RWPE1 (cell line): Measurements from ENCODE around the gene COX19.

ENCODE experiments used
- CTCF ChIA-PET: fragments of 350-600 bp; sonication (Branson Sonifier 250); formaldehyde crosslinking; extraction: SDS; loops from one replicate; lab custom pipeline; 2021; lab: Yijun Ruan, JAX
- POLR2A ChIA-PET: fragments of 400-600 bp; formaldehyde crosslinking; extraction: SDS; loops from one replicate; lab custom pipeline; 2020; ENCODE audit warnings: antibody characterized with exemption; ENCODE audit not compliant: low non-redundant PET; lab: Yijun Ruan, JAX
- DNase-seq: peaks from one replicate; pipeline ENCODE4 v3.0.0; 2012; ENCODE audit warnings: low spot score
- H3K27ac ChIP-seq: fragments of 450-650 bp; 2 replicates; pipeline ENCODE4 v1.5.1; 2017
- CTCF ChIP-seq: fragments of 450-650 bp; conservative IDR thresholded peaks from 2 replicates; pipeline ENCODE4 v1.5.1; 2017; ENCODE audit warnings: low read depth, mild to moderate bottlenecking

The COX19 gene

DNA sequence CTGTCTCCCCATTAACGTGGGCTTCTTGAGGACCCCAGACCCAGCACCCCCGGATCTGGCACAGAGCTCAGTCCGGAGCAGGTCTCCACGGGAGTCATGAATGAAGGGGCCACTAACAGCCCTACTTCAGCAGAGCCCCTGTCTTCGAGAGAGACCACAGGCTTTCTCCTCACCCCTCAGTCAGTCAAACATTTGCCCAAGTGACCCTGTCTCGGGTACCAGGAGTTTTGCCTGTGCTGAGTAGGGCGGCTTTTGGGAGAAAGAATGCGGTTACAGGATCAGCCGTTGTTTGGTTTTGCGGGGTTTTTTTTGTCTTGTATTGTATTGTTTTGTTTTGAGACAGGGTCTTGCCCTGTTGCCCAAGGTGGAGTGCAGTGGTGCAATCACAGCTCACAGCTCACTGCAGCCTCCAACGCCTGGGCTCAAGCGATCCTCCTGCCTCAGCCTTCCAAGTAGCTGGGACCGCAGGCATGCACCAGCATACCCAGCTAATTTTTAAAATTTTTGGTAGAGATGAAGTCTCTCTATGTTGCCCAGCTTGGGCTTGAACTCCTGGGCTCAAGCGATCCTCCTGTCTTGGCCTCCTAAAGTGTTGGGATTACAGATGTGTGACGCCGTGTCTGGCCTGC lies 37.4 kb downstream of the COX19 start:
- no peak for DNase-seq
- no peak for TF ChIP-seq CTCF
- ChIA-PET CTCF (interaction anchor here (0.6 kb wide), 1 partner anchor 1542 kb away, joined by 5 read pairs; no protein-coding TSS in a partner anchor), POLR2A (no interaction called here)
- H3K27ac ChIP-seq = no peak overlapping the region

DNA sequence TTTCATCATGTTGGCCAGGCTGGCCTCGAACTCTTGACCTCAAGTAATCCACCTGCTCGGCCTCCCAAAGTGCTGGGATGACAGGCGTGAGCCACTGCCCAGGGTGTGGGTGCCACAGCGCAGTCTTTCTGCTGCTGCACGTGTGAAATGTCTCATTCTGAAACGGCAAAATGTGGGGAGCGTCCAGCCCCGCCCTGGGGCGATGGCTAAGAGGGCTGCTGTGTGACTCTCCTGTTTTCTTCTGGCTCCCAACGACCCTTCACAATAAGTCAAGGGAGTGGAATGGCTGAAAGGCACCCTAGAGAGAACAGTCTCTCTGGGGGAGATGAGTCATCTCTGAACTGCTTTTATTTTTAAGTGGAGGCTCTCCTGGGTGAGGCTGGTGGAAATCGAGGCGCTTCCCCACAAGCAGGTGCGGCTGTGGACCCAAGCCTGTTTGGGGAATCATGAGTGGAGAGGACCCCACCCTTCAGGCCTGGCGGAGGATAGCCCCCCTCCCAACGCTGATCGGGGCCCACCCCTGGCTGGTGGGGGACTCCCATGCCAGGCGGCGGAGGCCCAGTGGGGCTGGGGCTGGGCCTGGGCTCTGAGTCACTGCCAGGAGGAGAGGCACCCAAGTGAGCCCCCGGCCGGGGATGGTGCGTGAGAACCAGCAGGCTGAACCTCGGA lies 38.8 kb downstream of the COX19 start:
- CTCF ChIA-PET = no interaction called here
- POLR2A ChIA-PET = no interaction called here
- TF ChIP-seq CTCF = no peak
- peak; percentile 84 for DNase-seq
- peak overlapping the region; percentile 18 for H3K27ac ChIP-seq

DNA sequence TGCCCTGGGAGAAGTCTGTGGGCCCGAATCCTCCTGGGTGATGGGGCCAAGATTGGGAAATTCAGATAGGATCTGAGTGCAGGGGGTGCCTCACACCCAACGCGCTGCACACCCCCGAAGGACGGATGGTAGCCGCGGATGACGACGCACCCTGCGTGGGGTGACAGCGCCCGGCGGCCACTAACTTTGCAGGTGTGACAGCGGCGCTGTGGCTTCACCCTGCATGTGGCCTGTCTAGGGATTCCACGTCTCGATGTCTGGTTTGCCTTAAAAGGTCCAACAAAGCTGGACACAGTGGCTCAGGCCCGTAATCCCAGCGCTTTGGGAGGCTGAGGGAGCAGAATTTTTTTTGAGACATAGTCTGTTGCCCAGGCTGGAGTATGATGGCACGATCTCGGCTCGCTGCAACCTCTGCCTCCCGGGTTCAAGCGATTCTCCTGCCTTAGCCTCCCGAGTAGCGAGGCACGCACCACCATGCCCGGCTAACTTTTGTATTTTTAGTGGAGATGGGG lies 39.4 kb downstream of the COX19 start:
- DNase-seq = no peak
- peak overlapping the region; percentile 18 for H3K27ac ChIP-seq
- ChIA-PET POLR2A (no interaction called here), CTCF (no interaction called here)
- TF ChIP-seq CTCF = no peak

- H3K27ac ChIP-seq = no peak overlapping the region
- CTCF ChIA-PET = no interaction called here
- DNase-seq = no peak
- POLR2A ChIA-PET = interaction anchor here (0.5 kb wide), 1 partner anchor 11 kb away, joined by 3 read pairs; no protein-coding TSS in a partner anchor
- TF ChIP-seq CTCF = no peak
Observed at GRCh38 chr7:935164-935873, 40.0 kb downstream of the COX19 start.

DNA sequence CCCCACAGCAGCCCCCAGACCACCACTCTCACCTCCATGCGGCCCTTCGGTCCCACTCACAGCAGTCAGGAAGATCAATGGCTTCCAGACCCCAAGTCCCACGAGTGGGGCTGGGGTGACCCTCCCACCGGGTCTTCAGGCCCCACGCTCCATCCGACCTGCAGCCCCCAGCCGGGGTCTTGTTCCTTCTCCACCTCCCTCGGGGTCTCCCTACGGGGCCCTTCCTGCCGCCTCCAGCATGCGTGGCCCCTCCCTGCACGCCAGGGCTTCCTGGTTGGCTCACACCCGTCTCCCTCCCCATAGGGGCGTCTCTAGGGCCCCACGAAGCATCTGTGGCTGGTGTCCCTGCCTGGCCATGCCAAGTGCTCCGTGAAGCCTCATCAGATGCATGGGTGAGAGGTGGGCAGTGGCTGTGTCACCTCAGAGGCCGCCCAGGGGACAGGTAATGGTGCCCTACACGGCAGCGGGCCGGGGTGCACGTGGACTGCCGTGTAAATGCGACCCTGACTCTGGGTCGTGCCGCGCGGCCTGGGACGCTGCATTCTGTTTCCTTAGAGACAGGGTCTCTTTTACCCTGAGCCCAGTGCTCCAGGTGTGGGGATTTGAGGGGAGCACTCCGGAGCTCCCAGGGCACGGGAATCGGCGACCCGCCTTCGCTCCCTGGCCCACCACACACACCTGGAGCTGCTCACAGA lies 40.7 kb downstream of the COX19 start:
- no peak for TF ChIP-seq CTCF
- ChIA-PET POLR2A (interaction anchor here (0.5 kb wide), 1 partner anchor 10 kb away, joined by 3 read pairs; no protein-coding TSS in a partner anchor), CTCF (no interaction called here)
- no peak for DNase-seq
- H3K27ac ChIP-seq = no peak overlapping the region

- no peak overlapping the region for H3K27ac ChIP-seq
- CTCF ChIA-PET = no interaction called here
- POLR2A ChIA-PET = no interaction called here
- no peak for TF ChIP-seq CTCF
- DNase-seq = no peak
Observed at GRCh38 chr7:932651-932975, 42.7 kb downstream of the COX19 start.
